Progenitor cell of endocrine pancreas (in vitro differentiated cells): ENCODE measurements around the gene ADPGK. TPM values are rescaled to one million over a fixed set of nuclear protein-coding genes. Genes with fewer than 3 reads are reported as not detected.

ENCODE experiments used
- DNase-seq: peaks from one replicate; pipeline ENCODE4 v3.0.0; 2021; ENCODE audit warnings: low spot score; ENCODE audit not compliant: unreplicated experiment
- H3K27ac Mint-ChIP-seq: 2 replicates; pipeline ENCODE4 v1.8.0; 2021; ENCODE audit warnings: mild to moderate bottlenecking, moderate library complexity, mixed read lengths
- H3K27me3 Mint-ChIP-seq: 2 replicates; pipeline ENCODE4 v1.8.0; 2021; ENCODE audit warnings: mixed read lengths
- H3K36me3 Mint-ChIP-seq: 2 replicates; pipeline ENCODE4 v1.8.0; 2022; ENCODE audit warnings: mixed read lengths; ENCODE audit not compliant: insufficient read depth
- H3K4me1 Mint-ChIP-seq: 2 replicates; pipeline ENCODE4 v1.8.0; 2021; ENCODE audit warnings: low read depth, mixed read lengths
- H3K4me3 Mint-ChIP-seq: 2 replicates; pipeline ENCODE4 v1.8.0; 2021; ENCODE audit warnings: low read depth, mild to moderate bottlenecking, moderate library complexity, mixed read lengths
- H3K9me3 Mint-ChIP-seq: 2 replicates; pipeline ENCODE4 v1.8.0; 2021; ENCODE audit warnings: low read depth, mixed read lengths
- total RNA-seq: library from RNA; stranded (reverse); gene quantifications from 2 replicates; pipeline ENCODE4 v1.2.1, GENCODE V29; 2021
- TF ChIP-seq, protein P1 (sequence below): fragments of 200-600 bp; sonication (generic); IDR thresholded peaks from one replicate; pipeline ENCODE4 v1.5.0; 2021; ENCODE audit warnings: antibody characterized with exemption, mild to moderate bottlenecking; ENCODE audit not compliant: unreplicated experiment

ADPGK gene
- total RNA-seq, 1 donor from 2014 or later = 52.6 TPM

DNA sequence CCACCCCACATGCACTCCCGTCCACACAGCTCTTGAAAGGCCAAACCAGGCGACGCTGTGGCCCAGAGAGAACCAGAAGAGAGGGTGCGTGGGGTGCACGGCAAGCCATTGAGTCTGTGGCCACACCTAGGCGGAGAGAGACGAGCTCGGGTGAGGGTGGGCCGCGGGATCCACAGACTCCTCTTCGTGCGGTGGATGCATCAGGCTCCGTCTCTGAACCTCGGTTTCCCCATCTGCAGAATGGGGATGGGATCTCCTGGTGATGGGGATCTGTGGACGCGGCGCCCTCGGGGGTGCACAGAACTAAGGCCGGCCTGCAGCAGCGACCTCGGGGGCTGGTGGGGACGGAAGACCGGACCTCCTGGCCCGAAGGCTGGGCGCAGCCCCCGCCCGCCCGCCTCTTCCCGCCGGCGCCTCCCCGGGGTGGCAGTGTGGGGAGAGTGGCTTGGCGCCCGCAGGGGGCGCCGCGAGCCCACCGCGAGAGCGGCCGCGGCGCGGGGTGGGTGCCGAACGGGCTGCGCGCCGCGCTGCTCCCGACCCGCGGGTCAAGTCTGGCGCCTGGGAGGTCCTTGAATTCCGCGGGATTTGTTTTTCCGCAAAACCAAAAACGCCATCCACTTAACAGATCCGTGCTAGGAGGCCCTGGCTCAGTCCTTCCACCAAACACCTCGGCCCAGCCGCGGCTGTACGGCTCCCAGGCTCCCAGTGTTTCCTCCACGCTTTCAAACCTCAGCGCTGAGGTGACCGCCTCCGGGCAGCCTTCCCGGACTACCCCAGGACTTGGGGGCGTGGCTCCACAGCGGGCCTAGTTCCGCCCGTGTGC, 13.2 kb upstream of the ADPGK start:
- Mint-ChIP-seq H3K4me1 (peaks cover 4% of the 10 kb centered on the region), H3K9me3 (no peaks in the 10 kb centered on the region), H3K4me3 (peak overlapping the region; percentile 79), H3K36me3 (no peaks in the 10 kb centered on the region), H3K27me3 (peaks cover 15% of the 10 kb centered on the region), H3K27ac (peak overlapping the region; percentile 71)
- TF ChIP-seq, protein P1, sequence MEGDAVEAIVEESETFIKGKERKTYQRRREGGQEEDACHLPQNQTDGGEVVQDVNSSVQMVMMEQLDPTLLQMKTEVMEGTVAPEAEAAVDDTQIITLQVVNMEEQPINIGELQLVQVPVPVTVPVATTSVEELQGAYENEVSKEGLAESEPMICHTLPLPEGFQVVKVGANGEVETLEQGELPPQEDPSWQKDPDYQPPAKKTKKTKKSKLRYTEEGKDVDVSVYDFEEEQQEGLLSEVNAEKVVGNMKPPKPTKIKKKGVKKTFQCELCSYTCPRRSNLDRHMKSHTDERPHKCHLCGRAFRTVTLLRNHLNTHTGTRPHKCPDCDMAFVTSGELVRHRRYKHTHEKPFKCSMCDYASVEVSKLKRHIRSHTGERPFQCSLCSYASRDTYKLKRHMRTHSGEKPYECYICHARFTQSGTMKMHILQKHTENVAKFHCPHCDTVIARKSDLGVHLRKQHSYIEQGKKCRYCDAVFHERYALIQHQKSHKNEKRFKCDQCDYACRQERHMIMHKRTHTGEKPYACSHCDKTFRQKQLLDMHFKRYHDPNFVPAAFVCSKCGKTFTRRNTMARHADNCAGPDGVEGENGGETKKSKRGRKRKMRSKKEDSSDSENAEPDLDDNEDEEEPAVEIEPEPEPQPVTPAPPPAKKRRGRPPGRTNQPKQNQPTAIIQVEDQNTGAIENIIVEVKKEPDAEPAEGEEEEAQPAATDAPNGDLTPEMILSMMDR = peak; percentile 78
- peak; percentile 40 for DNase-seq

DNA sequence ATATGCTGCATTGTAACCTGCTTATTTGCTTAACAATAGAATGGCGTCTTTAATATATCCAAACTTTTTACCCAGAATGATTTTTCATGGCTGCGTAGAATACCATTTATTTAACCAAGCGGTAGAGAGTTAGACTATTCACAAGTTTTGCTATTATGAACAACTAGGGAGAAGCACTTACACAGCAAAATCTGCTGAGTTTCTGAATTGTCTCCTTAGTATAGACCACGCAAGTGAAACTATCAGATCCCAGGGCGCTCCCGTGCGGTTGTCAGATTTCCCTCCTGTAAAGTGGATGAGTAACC, 12.6 kb upstream of the ADPGK start:
- TF ChIP-seq, protein P1 = no peak
- Mint-ChIP-seq H3K9me3 (no peaks in the 10 kb centered on the region), H3K27ac (peak overlapping the region; percentile 71), H3K36me3 (no peaks in the 10 kb centered on the region), H3K4me3 (peak overlapping the region; percentile 79), H3K27me3 (peaks cover 15% of the 10 kb centered on the region), H3K4me1 (peaks cover 4% of the 10 kb centered on the region)
- DNase-seq = no peak

DNA sequence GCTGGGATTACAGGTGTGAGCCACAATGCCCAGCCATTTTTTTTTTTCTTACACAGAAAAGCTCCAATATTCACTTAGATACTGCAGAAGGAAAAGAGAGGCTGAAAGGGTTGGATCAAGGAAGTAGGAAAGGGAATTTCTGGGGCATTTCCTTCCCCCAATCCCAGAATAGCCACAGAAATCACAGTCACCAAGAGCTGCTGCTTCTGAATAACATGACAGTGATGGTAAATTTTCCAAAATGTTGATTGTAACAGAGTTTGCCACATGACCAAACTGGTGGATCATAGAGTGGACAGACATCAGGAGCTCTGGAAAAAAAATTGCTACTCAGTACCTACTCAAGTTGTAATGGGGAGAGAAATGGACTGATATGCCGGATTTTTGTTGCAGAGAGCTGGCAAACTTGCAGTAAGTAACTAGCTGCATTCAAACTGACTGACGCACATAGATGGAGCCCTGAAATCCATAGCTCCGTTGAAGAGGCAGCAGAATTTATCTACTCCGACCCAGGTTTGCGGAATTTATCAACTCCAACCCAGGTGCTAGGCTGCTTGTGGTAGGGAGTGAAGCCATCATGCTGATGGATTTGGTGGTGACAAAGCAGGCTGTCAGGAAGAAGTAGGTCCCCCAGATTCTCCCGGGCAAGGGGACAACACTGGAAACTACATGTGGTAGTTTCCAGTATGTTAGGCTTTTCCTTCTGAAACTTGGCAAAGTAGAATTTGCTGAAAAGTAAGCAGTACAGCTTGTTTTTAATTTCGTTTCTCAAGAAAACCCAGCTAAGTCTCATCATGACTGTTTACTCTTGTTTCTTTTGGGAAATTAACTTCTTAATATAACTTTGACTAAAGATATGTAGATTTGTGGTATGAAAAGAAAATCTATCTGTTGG, 10.5 kb upstream of the ADPGK start:
- TF ChIP-seq, protein P1 = no peak
- no peaks in the 10 kb centered on the region for H3K9me3 Mint-ChIP-seq
- no peak for DNase-seq
- H3K36me3 Mint-ChIP-seq = no peaks in the 10 kb centered on the region
- no peak overlapping the region for H3K27ac Mint-ChIP-seq
- H3K4me3 Mint-ChIP-seq = no peak overlapping the region
- H3K27me3 Mint-ChIP-seq = peaks cover 10% of the 10 kb centered on the region
- H3K4me1 Mint-ChIP-seq = peaks cover 4% of the 10 kb centered on the region

DNA sequence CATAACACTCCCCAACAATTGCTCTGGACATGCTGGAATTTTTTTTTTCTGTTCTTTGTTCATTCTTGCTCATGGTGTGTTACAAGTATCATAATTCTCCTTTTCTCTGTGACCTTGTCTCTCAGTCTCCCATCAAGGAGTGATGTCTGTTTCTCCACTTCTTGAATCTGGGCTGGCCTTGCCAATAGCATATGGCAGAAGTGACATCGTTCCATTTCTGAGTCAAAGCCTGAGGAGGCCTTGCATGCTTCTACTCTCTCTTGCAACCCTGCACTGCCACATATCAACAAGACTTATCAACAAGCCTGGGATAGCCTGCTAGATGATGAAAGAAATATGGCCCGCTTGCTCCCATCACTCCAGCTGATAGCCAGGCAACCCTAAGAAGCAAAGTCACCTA, 8.9 kb upstream of the ADPGK start:
- Mint-ChIP-seq H3K4me3 (no peak overlapping the region), H3K4me1 (peaks cover 2% of the 10 kb centered on the region), H3K27ac (no peak overlapping the region), H3K9me3 (no peaks in the 10 kb centered on the region), H3K27me3 (peaks cover 10% of the 10 kb centered on the region), H3K36me3 (no peaks in the 10 kb centered on the region)
- DNase-seq = no peak
- TF ChIP-seq, protein P1 = no peak

DNA sequence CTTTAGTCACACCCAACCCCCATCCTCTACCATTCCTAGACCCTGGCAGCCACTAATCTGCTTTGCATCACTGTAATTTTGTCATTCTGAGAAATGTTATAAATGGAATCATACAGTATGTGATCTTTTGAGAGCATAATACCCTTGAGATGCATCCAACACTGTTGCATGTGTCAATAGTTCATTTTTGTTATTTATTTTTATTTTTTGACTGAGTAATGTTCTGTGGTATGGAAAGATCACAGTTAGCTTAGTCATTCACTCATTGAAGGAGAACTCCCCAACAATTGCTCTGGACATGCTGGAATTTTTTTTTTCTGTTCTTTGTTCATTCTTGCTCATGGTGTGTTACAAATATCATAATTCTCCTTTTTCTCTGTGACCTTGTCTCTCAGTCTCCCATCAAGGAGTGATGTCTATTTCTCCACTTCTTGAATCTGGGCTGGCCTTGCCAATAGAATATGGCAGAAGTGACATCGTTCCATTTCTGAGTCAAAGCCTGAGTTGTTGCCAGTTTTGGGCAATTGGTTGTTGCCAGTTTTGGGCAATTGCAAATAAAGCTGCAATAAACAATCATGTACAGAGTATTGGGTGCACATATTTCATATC, 6.8 kb upstream of the ADPGK start:
- Mint-ChIP-seq H3K4me1 (no peaks in the 10 kb centered on the region), H3K27me3 (peaks cover 1% of the 10 kb centered on the region), H3K4me3 (no peak overlapping the region), H3K36me3 (no peaks in the 10 kb centered on the region), H3K9me3 (no peaks in the 10 kb centered on the region), H3K27ac (no peak overlapping the region)
- TF ChIP-seq, protein P1 = no peak
- DNase-seq = no peak
